ENCODE results near the gene TBPL2. TPM values are rescaled to one million over a fixed set of nuclear protein-coding genes. Genes with fewer than 3 reads are reported as not detected.

TBPL2 gene
- total and polyA plus RNA-seq, 2 donors (not counting 3 experiments of a cell fraction or from before 2014, with no cell fraction given): not detected

DNA sequence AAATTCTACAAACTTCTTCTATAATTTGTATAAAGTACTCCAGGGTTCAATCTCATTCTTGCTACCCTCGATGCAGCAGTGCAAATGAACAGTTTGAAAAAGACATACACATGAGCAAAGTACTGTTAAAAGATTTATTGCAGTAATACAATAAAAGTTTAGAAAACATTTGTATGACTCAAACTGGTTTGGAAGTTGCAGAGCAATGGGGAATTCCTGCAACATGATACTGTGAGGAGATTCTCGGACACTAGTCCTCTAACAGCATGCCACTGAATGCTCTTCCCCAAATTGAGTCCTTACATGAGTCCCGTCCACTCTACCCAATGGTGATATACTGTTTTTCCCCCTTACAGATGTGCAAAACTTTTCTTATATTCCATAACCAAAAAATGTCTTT, 74.1 kb downstream of the TBPL2 start:
- no peak overlapping the region for H3K9ac ChIP-seq (replicated peaks; ENCODE audit: extremely low read depth, insufficient read depth, low read length)
- TF ChIP-seq GATA2 (IDR thresholded peaks at IDR 0.05; ENCODE audit: insufficient read depth, insufficient read length, low read depth, low read length) (no peak), POLR2AphosphoS5 (IDR thresholded peaks at IDR 0.05; ENCODE audit: insufficient read depth, low read depth, low read length) (no peak), FOS (IDR thresholded peaks at IDR 0.05; ENCODE audit: borderline replicate concordance, insufficient read depth, low read length) (no peak), EZH2 (IDR thresholded peaks at IDR 0.05; ENCODE audit: borderline replicate concordance, low read depth, low read length, severe bottlenecking) (no peak), MYC (IDR thresholded peaks at IDR 0.05; ENCODE audit: low read depth, low read length) (no peak), JUN (IDR thresholded peaks at IDR 0.05; ENCODE audit: borderline replicate concordance, insufficient read depth, insufficient read length, low read depth) (no peak), POLR2A (IDR thresholded peaks at IDR 0.05; ENCODE audit: low read depth, low read length) (no peak)
- TF ChIP-seq, protein P1, sequence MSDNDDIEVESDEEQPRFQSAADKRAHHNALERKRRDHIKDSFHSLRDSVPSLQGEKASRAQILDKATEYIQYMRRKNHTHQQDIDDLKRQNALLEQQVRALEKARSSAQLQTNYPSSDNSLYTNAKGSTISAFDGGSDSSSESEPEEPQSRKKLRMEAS (IDR thresholded peaks at IDR 0.05; ENCODE audit: insufficient read depth, insufficient read length): no peak
- TF ChIP-seq, protein P2, sequence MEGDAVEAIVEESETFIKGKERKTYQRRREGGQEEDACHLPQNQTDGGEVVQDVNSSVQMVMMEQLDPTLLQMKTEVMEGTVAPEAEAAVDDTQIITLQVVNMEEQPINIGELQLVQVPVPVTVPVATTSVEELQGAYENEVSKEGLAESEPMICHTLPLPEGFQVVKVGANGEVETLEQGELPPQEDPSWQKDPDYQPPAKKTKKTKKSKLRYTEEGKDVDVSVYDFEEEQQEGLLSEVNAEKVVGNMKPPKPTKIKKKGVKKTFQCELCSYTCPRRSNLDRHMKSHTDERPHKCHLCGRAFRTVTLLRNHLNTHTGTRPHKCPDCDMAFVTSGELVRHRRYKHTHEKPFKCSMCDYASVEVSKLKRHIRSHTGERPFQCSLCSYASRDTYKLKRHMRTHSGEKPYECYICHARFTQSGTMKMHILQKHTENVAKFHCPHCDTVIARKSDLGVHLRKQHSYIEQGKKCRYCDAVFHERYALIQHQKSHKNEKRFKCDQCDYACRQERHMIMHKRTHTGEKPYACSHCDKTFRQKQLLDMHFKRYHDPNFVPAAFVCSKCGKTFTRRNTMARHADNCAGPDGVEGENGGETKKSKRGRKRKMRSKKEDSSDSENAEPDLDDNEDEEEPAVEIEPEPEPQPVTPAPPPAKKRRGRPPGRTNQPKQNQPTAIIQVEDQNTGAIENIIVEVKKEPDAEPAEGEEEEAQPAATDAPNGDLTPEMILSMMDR (IDR thresholded peaks at IDR 0.05; ENCODE audit: extremely low read depth in 1 of 2, insufficient read depth in 1 of 2, low read depth in 1 of 2, low read length in 2 of 2): no peak
- FAIRE-seq (peak; percentile 60), DNase-seq (ENCODE audit: low read depth, low spot score) (peak; percentile 9)
- H3K27ac ChIP-seq (ENCODE audit: insufficient read depth, low read depth, low read length): no peak overlapping the region
- H3K36me3 ChIP-seq (ENCODE audit: control insufficient read depth in 2 of 2, extremely low read depth in 1 of 2, insufficient read depth in 2 of 2, low read length in 2 of 2): peaks cover 6% of the 10 kb centered on the region in 2 experiments
- H3K4me1 ChIP-seq (ENCODE audit: control insufficient read depth, extremely low read depth, insufficient read depth, low read length): no peaks in the 10 kb centered on the region
- H4K20me1 ChIP-seq (replicated peaks; ENCODE audit: control insufficient read depth, extremely low read depth, insufficient read depth, low read length): no peaks in the 10 kb centered on the region
- no peak overlapping the region for H2AFZ ChIP-seq (ENCODE audit: low read depth, low read length)
- CTCF ChIA-PET: interaction anchor here (1.7 kb wide), 1 partner anchor 12 kb away, joined by 5 read pairs; no protein-coding TSS in a partner anchor
- dilution Hi-C loops (cut with MboI; ENCODE audit: extremely low pct_ligation_motif_present, low sequenced_read_pairs): no loop called here
- H3K4me3 ChIP-seq (replicated peaks in 1 of 3; ENCODE audit: insufficient read depth in 1 of 3, low read depth in 1 of 3, low read length in 3 of 3): no peak overlapping the region
- H3K79me2 ChIP-seq (ENCODE audit: control insufficient read depth, insufficient read depth, low read length): no peaks in the 10 kb centered on the region
- H3K9me1 ChIP-seq (replicated peaks; ENCODE audit: control insufficient read depth, extremely low read depth, insufficient read depth, low read length): no peaks in the 10 kb centered on the region
- no peak overlapping the region for H3K4me2 ChIP-seq (ENCODE audit: insufficient read depth, low read length)
- H3K27me3 ChIP-seq (ENCODE audit: control insufficient read depth in 2 of 2, insufficient read depth in 2 of 2, low read length in 2 of 2): no peaks in the 10 kb centered on the region
- intact Hi-C loops (cut with micrococcal nuclease): no loop called here
- no TSS peak for BruUV-seq (replicated peaks)
- no peaks in the 10 kb centered on the region for H3K9me3 ChIP-seq (replicated peaks; ENCODE audit: control insufficient read depth, insufficient read depth, low read length)
- POLR2A ChIA-PET: no interaction called here

Small RNA genes within 50 kb of the gene (small RNA-seq; reads per million reads assigned to genes)
- not detected for gene AL356801.1 (ENCODE audit: insufficient read depth, insufficient read length, low read depth, low replicate concordance)

Other genes starting within 250 kb of the TBPL2 start
- 83.2 and 83.5 TPM in 2 replicates for gene DLGAP5, start 249.0 kb downstream of the TBPL2 start, total RNA-seq
- 5.4 and 8.3 TPM in 2 replicates for gene DLGAP5, start 249.0 kb downstream of the TBPL2 start, polyA plus RNA-seq
- gene FBXO34, start 169.2 kb downstream of the TBPL2 start, total RNA-seq: 14.2 and 16.5 TPM in 2 replicates
- 6.8 and 8.5 TPM in 2 replicates for gene FBXO34, start 169.2 kb downstream of the TBPL2 start, polyA plus RNA-seq
- 9.6 and 10.0 TPM in 2 replicates for gene ATG14, start 28.8 kb downstream of the TBPL2 start, total RNA-seq
- gene ATG14, start 28.8 kb downstream of the TBPL2 start, polyA plus RNA-seq: 4.8 and 5.9 TPM in 2 replicates
- 135 and 148 TPM in 2 replicates for gene KTN1, start 139.6 kb upstream of the TBPL2 start, total RNA-seq
- gene KTN1, start 139.6 kb upstream of the TBPL2 start, polyA plus RNA-seq: 21.2 and 33.2 TPM in 2 replicates

Measured in endothelial cell of umbilical vein (primary cell).